Fibroblast of lung (primary cell): Measurements from ENCODE around the gene FAM193A.

Source experiments
- CTCF ChIP-seq, 2 donors: IDR thresholded peaks in 1 of 2; conservative IDR thresholded peaks in 1 of 2; 1 replicate in 1 of 2; 2 replicates in 1 of 2; pipeline ENCODE4 v1.5.1; 2011 to 2012; ENCODE audit warnings: low read length in 2 of 2, control low read depth in 1 of 2, inconsistent platforms in 1 of 2, low read depth in 1 of 2, mild to moderate bottlenecking in 1 of 2
- EZH2 ChIP-seq: IDR thresholded peaks from 2 replicates; pipeline ENCODE4 v1.5.1; 2012; ENCODE audit warnings: low read length, control low read depth, mild to moderate bottlenecking; ENCODE audit errors: missing control alignments

DNA sequence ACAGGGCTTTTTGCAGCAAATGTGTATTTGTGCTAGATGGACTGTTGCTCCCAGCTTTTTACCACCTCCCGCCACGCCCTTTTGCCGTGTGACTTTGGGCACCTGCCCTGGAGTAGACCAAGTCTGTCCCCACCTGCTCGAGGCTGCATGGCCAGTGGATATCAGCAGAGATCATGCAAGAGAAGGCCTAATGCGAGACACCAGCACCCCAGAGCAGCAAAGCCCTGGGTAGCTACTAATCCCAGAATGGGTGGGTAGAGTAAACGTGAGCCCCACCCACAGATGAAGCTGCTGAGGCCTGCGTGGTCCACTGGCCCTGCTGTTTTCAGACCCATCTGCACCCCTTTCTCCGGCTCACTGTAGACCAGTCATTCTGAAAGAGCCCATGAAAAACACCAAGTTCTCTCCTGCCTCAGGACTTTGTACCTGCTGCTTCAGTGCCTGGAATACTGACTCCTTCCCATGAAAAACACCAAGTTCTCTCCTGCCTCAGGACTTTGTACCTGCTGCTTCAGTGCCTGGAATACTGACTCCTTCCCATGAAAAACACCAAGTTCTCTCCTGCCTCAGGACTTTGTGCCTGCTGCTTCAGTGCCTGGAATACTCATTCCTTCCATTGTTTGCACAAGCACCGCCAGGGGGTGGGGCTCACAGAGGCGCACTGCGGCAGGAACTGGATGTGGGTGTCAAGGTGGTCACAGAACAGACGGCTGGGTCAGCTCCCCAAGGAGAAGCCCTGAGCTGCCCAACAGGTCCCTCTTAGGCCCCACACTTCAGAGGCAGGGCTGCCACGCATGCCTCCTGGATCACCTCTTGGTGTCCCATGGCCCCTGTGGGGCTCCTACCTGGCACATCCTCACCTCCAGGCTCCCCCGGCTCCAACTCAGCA is 224.8 kb downstream of the FAM193A start:
- no peak for TF ChIP-seq EZH2
- TF ChIP-seq CTCF (conservative IDR thresholded peaks at IDR 0.05 in 1 of 2, IDR thresholded peaks at IDR 0.05 in 1 of 2; ENCODE audit: low read depth in 1 of 2, low read length in 2 of 2) = no peak
